ENCODE data around the gene DYNLT1.

DNA sequence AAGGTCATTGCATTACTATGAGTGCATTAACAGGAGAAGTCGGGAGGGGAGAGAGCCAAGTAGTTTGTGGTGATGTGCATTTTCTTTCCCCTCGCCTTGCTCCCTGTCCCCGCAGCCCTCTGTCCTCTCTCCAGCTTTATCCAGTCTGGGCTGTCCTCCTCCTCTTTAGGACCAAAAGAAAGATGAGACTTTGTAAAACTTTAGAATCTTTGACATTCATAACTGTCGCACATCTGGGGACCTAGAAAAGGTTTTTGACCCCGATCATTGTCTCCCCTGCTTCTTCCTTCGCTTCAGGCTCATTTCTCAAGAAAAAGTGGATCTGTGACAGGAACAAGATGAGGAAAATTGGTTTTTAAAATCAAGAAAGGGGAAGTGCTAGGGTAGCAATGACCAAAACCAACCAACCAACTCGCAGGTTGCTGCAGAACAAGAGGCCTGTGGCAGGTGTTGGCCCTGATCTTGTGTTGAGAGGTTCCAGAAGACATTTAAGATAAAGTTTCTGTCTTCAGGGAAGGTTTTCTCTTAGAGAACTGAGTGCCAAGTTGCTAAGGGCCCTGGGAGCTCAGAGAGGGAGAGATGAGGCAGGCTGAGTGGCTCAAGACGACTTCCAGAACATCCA lies 22.9 kb upstream of the DYNLT1 start:
- TF ChIP-seq, protein P1, sequence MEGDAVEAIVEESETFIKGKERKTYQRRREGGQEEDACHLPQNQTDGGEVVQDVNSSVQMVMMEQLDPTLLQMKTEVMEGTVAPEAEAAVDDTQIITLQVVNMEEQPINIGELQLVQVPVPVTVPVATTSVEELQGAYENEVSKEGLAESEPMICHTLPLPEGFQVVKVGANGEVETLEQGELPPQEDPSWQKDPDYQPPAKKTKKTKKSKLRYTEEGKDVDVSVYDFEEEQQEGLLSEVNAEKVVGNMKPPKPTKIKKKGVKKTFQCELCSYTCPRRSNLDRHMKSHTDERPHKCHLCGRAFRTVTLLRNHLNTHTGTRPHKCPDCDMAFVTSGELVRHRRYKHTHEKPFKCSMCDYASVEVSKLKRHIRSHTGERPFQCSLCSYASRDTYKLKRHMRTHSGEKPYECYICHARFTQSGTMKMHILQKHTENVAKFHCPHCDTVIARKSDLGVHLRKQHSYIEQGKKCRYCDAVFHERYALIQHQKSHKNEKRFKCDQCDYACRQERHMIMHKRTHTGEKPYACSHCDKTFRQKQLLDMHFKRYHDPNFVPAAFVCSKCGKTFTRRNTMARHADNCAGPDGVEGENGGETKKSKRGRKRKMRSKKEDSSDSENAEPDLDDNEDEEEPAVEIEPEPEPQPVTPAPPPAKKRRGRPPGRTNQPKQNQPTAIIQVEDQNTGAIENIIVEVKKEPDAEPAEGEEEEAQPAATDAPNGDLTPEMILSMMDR (IDR thresholded peaks at IDR 0.05; ENCODE audit: poor library complexity): no peak
- TF ChIP-seq EZH2 (IDR thresholded peaks at IDR 0.05; ENCODE audit: borderline replicate concordance) (no peak), EZH2phosphoT487 (IDR thresholded peaks at IDR 0.05; ENCODE audit: low read depth, severe bottlenecking, unreplicated experiment) (no peak)
